Thoracic aorta (tissue), 2 donors: ENCODE results near the gene ADARB1. TPM values are rescaled to one million over a fixed set of nuclear protein-coding genes. Genes with fewer than 3 reads are reported as not detected.

Experiments
- ATAC-seq: fragments of 150-250 bp; one replicate; pipeline ENCODE4 v1.8.0; 2017; ENCODE audit warnings: low read depth; ENCODE audit not compliant: insufficient number of reproducible peaks, low FRiP score
- DNase-seq: peaks from one replicate; pipeline ENCODE4 v3.0.0-alpha.2; 2020; ENCODE audit warnings: low spot score
- H3K27ac ChIP-seq, 2 donors: fragments of 200-600 bp; sonication (generic); 1 replicate in 1 of 2; 2 replicates in 1 of 2; pipeline ENCODE4 v1.5.1; 2016; ENCODE audit warnings: mild to moderate bottlenecking in 2 of 2, moderate library complexity in 2 of 2
- H3K27me3 ChIP-seq: fragments of 200-600 bp; sonication (generic); replicated peaks from 2 replicates; pipeline ENCODE4 v1.6.0; 2016; ENCODE audit warnings: mild to moderate bottlenecking; ENCODE audit not compliant: insufficient read depth
- H3K36me3 ChIP-seq: fragments of 200-600 bp; sonication (generic); one replicate; pipeline ENCODE4 v1.5.1; 2016
- H3K4me1 ChIP-seq, 2 donors: fragments of 200-600 bp; sonication (generic); 1 replicate in 1 of 2; 2 replicates in 1 of 2; pipeline versions ENCODE4 v1.5.1 to v1.6.0; 2016; ENCODE audit warnings: low read depth in 2 of 2, mild to moderate bottlenecking in 1 of 2; ENCODE audit not compliant: control insufficient read depth in 1 of 2
- H3K4me3 ChIP-seq: fragments of 200-600 bp; sonication (generic); 2 replicates; pipeline ENCODE4 v1.5.1; 2016; ENCODE audit warnings: mild to moderate bottlenecking
- H3K9me3 ChIP-seq: fragments of 200-600 bp; sonication (generic); 2 replicates; pipeline ENCODE4 v1.5.1; 2016
- total RNA-seq, 2 donors: library from RNA; depleted of rRNA; stranded (reverse); fragments of >200 nt; gene quantifications; one replicate each; pipeline versions ENCODE4 v1.1.0 to v1.2.3, GENCODE V29; 2016
- TF ChIP-seq, protein P1 (sequence below): fragments of 200-600 bp; sonication (generic); IDR thresholded peaks from one replicate; pipeline ENCODE4 v1.5.1; 2019; ENCODE audit warnings: antibody characterized with exemption

The ADARB1 gene
- total RNA-seq, 2 donors from 2014 or later, result 124 to 201 TPM

DNA sequence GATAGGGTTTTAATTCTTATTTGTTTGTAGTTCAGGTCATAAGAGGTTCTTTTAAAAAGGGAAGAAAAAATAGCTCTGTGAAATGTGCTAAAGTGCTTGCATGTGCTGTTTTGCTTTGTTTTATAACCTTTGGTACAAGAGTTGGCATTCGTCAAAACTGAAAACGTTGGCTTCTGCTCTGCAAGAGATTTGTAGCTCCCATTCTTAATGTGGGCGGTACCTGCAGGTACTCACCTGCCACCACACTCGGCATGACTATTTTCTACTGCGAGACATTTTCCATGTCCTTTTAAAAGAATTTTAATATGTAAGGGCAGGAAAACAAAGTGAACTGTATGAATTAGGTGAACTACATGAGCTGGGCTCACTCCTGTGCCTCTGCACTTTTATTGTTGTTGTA is 92.6 kb downstream of the ADARB1 start:
- peaks cover 34 to 65% of the 10 kb centered on the region in 2 donors for H3K4me1 ChIP-seq
- no peak overlapping the region for H3K4me3 ChIP-seq
- no peaks in the 10 kb centered on the region for H3K27me3 ChIP-seq
- peak overlapping the region in 1 of 2 donors; percentile 49 for H3K27ac ChIP-seq
- TF ChIP-seq, protein P1, sequence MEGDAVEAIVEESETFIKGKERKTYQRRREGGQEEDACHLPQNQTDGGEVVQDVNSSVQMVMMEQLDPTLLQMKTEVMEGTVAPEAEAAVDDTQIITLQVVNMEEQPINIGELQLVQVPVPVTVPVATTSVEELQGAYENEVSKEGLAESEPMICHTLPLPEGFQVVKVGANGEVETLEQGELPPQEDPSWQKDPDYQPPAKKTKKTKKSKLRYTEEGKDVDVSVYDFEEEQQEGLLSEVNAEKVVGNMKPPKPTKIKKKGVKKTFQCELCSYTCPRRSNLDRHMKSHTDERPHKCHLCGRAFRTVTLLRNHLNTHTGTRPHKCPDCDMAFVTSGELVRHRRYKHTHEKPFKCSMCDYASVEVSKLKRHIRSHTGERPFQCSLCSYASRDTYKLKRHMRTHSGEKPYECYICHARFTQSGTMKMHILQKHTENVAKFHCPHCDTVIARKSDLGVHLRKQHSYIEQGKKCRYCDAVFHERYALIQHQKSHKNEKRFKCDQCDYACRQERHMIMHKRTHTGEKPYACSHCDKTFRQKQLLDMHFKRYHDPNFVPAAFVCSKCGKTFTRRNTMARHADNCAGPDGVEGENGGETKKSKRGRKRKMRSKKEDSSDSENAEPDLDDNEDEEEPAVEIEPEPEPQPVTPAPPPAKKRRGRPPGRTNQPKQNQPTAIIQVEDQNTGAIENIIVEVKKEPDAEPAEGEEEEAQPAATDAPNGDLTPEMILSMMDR, result no peak
- no peak for ATAC-seq
- DNase-seq, result no peak
- H3K9me3 ChIP-seq, result no peaks in the 10 kb centered on the region
- H3K36me3 ChIP-seq, result peaks cover 4% of the 10 kb centered on the region

DNA sequence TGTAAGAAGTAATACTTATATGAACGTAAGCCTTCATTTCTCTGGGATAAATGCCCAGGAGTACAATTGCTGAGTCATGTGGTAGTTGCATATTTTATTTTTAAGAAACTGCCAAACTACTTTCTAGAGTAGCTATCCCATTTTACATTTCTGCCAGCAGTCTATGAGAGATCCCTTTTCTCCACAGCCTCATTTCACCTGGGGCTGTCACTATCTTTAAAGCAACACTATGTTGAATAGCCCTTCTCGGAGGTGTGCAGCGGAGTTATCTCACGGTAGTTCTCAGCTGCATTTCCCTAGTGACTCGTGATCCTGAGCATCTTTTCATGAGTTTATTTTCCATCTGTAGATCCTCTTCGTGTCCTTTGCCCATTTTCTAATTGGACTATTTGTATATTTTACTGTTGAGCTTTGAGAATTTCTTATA is 93.4 kb downstream of the ADARB1 start:
- H3K27ac ChIP-seq, result peak overlapping the region in 1 of 2 donors; percentile 56
- TF ChIP-seq, protein P1, result no peak
- ATAC-seq (no peak), DNase-seq (no peak)
- no peaks in the 10 kb centered on the region for H3K27me3 ChIP-seq
- peaks cover 8% of the 10 kb centered on the region for H3K36me3 ChIP-seq
- H3K4me1 ChIP-seq, result peaks cover 34 to 61% of the 10 kb centered on the region in 2 donors
- no peaks in the 10 kb centered on the region for H3K9me3 ChIP-seq
- H3K4me3 ChIP-seq, result peak overlapping the region; percentile 37

DNA sequence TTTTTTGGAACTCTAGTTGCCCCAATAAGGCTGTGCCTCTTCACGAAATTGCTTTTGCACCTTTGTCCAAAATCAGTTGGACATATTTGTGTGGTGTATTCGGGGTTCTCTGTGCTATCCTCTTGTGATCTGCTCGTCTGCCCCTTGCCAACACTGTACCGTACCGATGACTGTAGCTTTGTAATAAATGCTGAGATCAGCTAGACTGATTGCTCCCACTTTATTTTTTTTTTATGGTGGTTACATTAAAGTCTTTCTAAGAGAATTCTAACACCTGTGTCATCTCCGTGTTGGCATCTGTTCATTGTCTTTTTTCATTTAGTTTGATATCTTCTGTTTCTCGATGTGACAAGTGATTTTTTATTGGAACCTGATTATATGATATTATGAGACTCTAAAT is 94.1 kb downstream of the ADARB1 start:
- Histone ChIP-seq H3K4me3 (no peak overlapping the region), H3K9me3 (no peaks in the 10 kb centered on the region), H3K4me1 (peaks cover 34 to 56% of the 10 kb centered on the region in 2 donors), H3K27ac (peak overlapping the region in 1 of 2 donors; percentile 56), H3K27me3 (no peaks in the 10 kb centered on the region), H3K36me3 (peaks cover 8% of the 10 kb centered on the region)
- DNase-seq, result no peak
- ATAC-seq, result no peak
- TF ChIP-seq, protein P1, result no peak

DNA sequence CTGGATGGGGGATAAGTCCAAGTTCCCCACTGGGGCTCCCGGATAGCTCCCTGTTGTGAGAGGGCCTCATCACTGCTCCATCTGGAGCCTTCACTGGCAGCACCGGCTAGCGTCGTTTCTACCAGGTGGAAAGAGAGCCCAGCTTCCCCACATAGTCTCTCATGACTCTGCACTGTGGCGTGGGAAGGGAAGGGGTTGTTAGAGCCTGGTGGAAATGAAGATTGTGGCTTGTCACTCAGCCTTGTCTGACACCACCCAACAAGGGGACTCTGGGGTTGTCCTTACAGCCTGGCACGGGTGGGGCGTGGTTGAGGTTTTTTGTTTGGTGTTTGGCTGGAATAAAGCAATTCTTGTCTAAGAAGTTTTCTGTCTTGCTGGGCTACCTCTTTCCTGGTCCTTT is 94.6 kb downstream of the ADARB1 start:
- Histone ChIP-seq H3K4me3 (no peak overlapping the region), H3K27ac (peak overlapping the region; percentile 56 to 65), H3K4me1 (peaks cover 33 to 51% of the 10 kb centered on the region in 2 donors), H3K27me3 (no peaks in the 10 kb centered on the region), H3K9me3 (no peaks in the 10 kb centered on the region), H3K36me3 (peaks cover 8% of the 10 kb centered on the region)
- no peak for ATAC-seq
- TF ChIP-seq, protein P1, result no peak
- no peak for DNase-seq

DNA sequence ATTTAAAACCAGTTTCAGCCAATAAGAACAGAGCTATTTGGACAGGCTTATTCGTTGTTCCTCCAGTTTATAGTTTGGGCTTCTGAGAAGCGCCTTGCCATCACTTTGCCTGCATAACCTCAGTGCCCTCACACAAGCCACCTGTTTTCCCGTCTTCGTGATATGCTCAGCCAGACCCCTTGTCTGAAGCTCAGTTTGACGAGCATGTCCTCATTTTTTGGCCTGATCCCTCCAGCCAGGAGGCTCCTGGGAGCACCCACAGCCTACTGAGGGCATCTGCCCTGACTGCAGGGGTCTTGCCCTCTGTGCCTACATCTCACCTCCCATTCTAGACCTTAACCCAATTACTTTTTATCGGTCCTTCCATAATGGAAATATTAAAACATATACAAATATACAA is 95.3 kb downstream of the ADARB1 start:
- Histone ChIP-seq H3K36me3 (peaks cover 8% of the 10 kb centered on the region), H3K4me3 (no peak overlapping the region), H3K27ac (peak overlapping the region; percentile 2 to 65), H3K4me1 (peaks cover 30 to 44% of the 10 kb centered on the region in 2 donors), H3K27me3 (no peaks in the 10 kb centered on the region), H3K9me3 (no peaks in the 10 kb centered on the region)
- ATAC-seq (no peak), DNase-seq (no peak)
- TF ChIP-seq, protein P1, result no peak
